HCT116 (cell line): ENCODE measurements around the gene SIX4. TPM values are rescaled to one million over a fixed set of nuclear protein-coding genes. Genes with fewer than 3 reads are reported as not detected.

ENCODE experiments used
- ATAC-seq: fragments of 200-7000 bp; cut with Tn5 transposase; 2 replicates; pipeline ENCODE4 v1.9.1; 2020; ENCODE audit warnings: mild to moderate bottlenecking, moderate library complexity
- BruUV-seq: library from RNA; stranded (reverse); fragments of 400-500 nt; replicated peaks from 2 replicates; lab custom pipeline; 2021; lab: Mats Ljungman, UMichigan
- CTCF ChIA-PET: fragments of 300-600 bp; sonication (Branson Sonifier 250); formaldehyde crosslinking; loops from one replicate; lab custom pipeline; 2021; ENCODE audit warnings: antibody characterized with exemption; lab: Charles Lee
- POLR2A ChIA-PET: fragments of 300-600, 350-600 bp; sonication (Branson Sonifier 250); formaldehyde crosslinking; loops from one replicate; lab custom pipeline; 2021; ENCODE audit warnings: antibody characterized with exemption; lab: Charles Lee
- RAD21 ChIA-PET, 2 experiments: fragments of 300-600 bp; sonication (Branson Sonifier 250); formaldehyde crosslinking; loops; one replicate each; lab custom pipeline; 2023; ENCODE audit warnings: low total read pairs in 2 of 2; ENCODE audit not compliant: uncharacterized antibody in 2 of 2, unreplicated experiment in 2 of 2, low non-redundant PET in 1 of 2; lab: Charles Lee
- DNase-seq: peaks from one replicate; pipeline ENCODE4 v3.0.0-alpha.2; 2010; ENCODE audit warnings: low read depth, low spot score
- H2AFZ ChIP-seq: fragments of 200-600 bp; shearing (Covaris generic), sonication (generic); 2 replicates; pipeline ENCODE4 v1.6.1; 2017; ENCODE audit warnings: low read depth, mixed run types, mixed read lengths, antibody characterized with exemption, low read length; ENCODE audit not compliant: poor library complexity, severe bottlenecking
- H3K27ac ChIP-seq: 2 replicates; pipeline ENCODE4 v1.5.1; 2012; ENCODE audit warnings: low read depth, low read length
- H3K27me3 ChIP-seq: fragments of 200-600 bp; sonication (generic); 2 replicates; pipeline ENCODE4 v1.6.1; 2016; ENCODE audit warnings: mixed run types, low read length, mixed read lengths; ENCODE audit not compliant: insufficient read depth
- H3K36me3 ChIP-seq, 2 experiments: fragments of 200-500 bp in 1 of 2; fragments of 200-600 bp in 1 of 2; sonication (Bioruptor generic) in 1 of 2; sonication (generic) in 1 of 2; 2 replicates each; pipeline versions ENCODE4 v1.5.1 to v1.6.1; 2014 to 2016; ENCODE audit warnings: low read length in 2 of 2, inconsistent platforms in 1 of 2, mixed read lengths in 1 of 2, mixed run types in 1 of 2; ENCODE audit not compliant: insufficient read depth in 2 of 2, control insufficient read depth in 1 of 2
- H3K4me1 ChIP-seq, 2 experiments: fragments of 200-600 bp in 1 of 2; sonication (generic) in 1 of 2; 2 replicates each; pipeline versions ENCODE4 v1.5.1 to v1.6.1; 2012 to 2017; ENCODE audit warnings: low read length in 2 of 2, inconsistent platforms in 1 of 2, mild to moderate bottlenecking in 1 of 2, mixed read lengths in 1 of 2, mixed run types in 1 of 2, moderate library complexity in 1 of 2; ENCODE audit not compliant: insufficient read depth in 2 of 2, control insufficient read depth in 1 of 2
- H3K4me2 ChIP-seq: fragments of 200-600 bp; sonication (generic); 2 replicates; pipeline ENCODE4 v1.6.1; 2017; ENCODE audit warnings: mixed run types, low read length, mixed read lengths
- H3K4me3 ChIP-seq, 2 experiments: fragments of 200-600 bp in 1 of 2; sonication (generic) in 1 of 2; replicated peaks in 1 of 2; 2 replicates each; pipeline ENCODE4 v1.5.1; 2011 to 2016; ENCODE audit warnings: low read length in 2 of 2, control low read depth in 1 of 2, low read depth in 1 of 2, mild to moderate bottlenecking in 1 of 2, mixed read lengths in 1 of 2, mixed run types in 1 of 2
- H3K79me2 ChIP-seq: fragments of 200-600 bp; sonication (generic); 2 replicates; pipeline ENCODE4 v1.6.1; 2017; ENCODE audit warnings: mild to moderate bottlenecking, mixed run types, low read length, moderate library complexity, mixed read lengths; ENCODE audit not compliant: insufficient read depth
- H3K9ac ChIP-seq: fragments of 200-600 bp; sonication (generic); 2 replicates; pipeline ENCODE4 v1.6.1; 2016; ENCODE audit warnings: low read length, mixed read lengths
- H3K9me2 ChIP-seq: fragments of 200-600 bp; sonication (generic), shearing (Covaris generic); 2 replicates; pipeline ENCODE4 v1.6.1; 2017; ENCODE audit warnings: mixed run types, mild to moderate bottlenecking, moderate library complexity; ENCODE audit not compliant: insufficient read depth
- H3K9me3 ChIP-seq, 2 experiments: fragments of 200-500 bp in 1 of 2; fragments of 200-600 bp in 1 of 2; sonication (Bioruptor generic) in 1 of 2; sonication (generic) in 1 of 2; 2 replicates each; pipeline ENCODE4 v1.6.1; 2014 to 2017; ENCODE audit warnings: low read length in 2 of 2, mixed read lengths in 2 of 2, inconsistent platforms in 1 of 2, low read depth in 1 of 2, mild to moderate bottlenecking in 1 of 2, mixed run types in 1 of 2, moderate library complexity in 1 of 2; ENCODE audit not compliant: control insufficient read depth in 1 of 2, insufficient read depth in 1 of 2
- H4K20me1 ChIP-seq: fragments of 200-600 bp; sonication (generic), shearing (Covaris generic); 2 replicates; pipeline ENCODE4 v1.6.1; 2017; ENCODE audit warnings: mixed run types, mild to moderate bottlenecking, moderate library complexity; ENCODE audit not compliant: insufficient read depth
- CBX3 ChIP-seq: IDR thresholded peaks from 2 replicates; pipeline ENCODE4 v1.6.1; 2012; ENCODE audit warnings: low read depth
- CEBPB ChIP-seq: IDR thresholded peaks from 2 replicates; pipeline ENCODE4 v1.6.1; 2012; ENCODE audit warnings: low read depth
- ELF1 ChIP-seq: IDR thresholded peaks from 2 replicates; pipeline ENCODE4 v1.6.1; 2012; ENCODE audit warnings: low read depth, borderline replicate concordance
- EZH2phosphoT487 ChIP-seq: fragments of 200-600 bp; IDR thresholded peaks from 2 replicates; pipeline ENCODE4 v1.6.1; 2018; ENCODE audit warnings: antibody characterized with exemption, borderline replicate concordance
- FOSL1 ChIP-seq: IDR thresholded peaks from 2 replicates; pipeline ENCODE4 v1.6.1; 2012; ENCODE audit warnings: low read depth
- JUND ChIP-seq: IDR thresholded peaks from 2 replicates; pipeline ENCODE4 v1.6.1; 2012
- POLR2AphosphoS5 ChIP-seq: IDR thresholded peaks from 2 replicates; pipeline ENCODE4 v1.6.1; 2011; ENCODE audit warnings: mild to moderate bottlenecking, low read depth, low read length, moderate library complexity
- RAD21 ChIP-seq: IDR thresholded peaks from 2 replicates; pipeline ENCODE4 v1.6.1; 2012; ENCODE audit warnings: low read depth, mild to moderate bottlenecking
- SIN3A ChIP-seq: IDR thresholded peaks from 2 replicates; pipeline ENCODE4 v1.6.1; 2012; ENCODE audit warnings: low read depth
- SP1 ChIP-seq: IDR thresholded peaks from 2 replicates; pipeline ENCODE4 v1.6.1; 2012; ENCODE audit warnings: low read depth
- TCF7L2 ChIP-seq: IDR thresholded peaks from 2 replicates; pipeline ENCODE4 v1.7.0; 2011; ENCODE audit warnings: borderline replicate concordance, inconsistent platforms; ENCODE audit not compliant: insufficient read depth, insufficient read length; ENCODE audit errors: extremely low read depth
- ZFX ChIP-seq: fragments of 450-650 bp; IDR thresholded peaks from 2 replicates; pipeline ENCODE4 v1.6.1; 2017
- ZNF274 ChIP-seq: fragments of 200-500 bp; sonication (Bioruptor generic); IDR thresholded peaks from 2 replicates; pipeline ENCODE4 v1.6.1; 2014; ENCODE audit warnings: mild to moderate bottlenecking, low read depth, low read length, inconsistent platforms
- intact Hi-C: fragments of 100-400 bp; cut with micrococcal nuclease; formaldehyde crosslinking; loops from 2 replicates; pipeline ENCODE4 v1.10.0; 2022
- total RNA-seq: library from RNA; stranded (reverse); gene quantifications from one replicate; pipeline ENCODE4 v1.2.1, GENCODE V29; 2021; ENCODE audit not compliant: unreplicated experiment
- TF ChIP-seq, protein P1 (sequence below): IDR thresholded peaks from 2 replicates; pipeline ENCODE4 v1.6.1; 2011; ENCODE audit warnings: mild to moderate bottlenecking, low read length, moderate library complexity; ENCODE audit not compliant: insufficient replicate concordance; ENCODE audit errors: extremely low read depth
- TF ChIP-seq, protein P2 (sequence below), 3 experiments: fragments of 200-600 bp in 1 of 3; sonication (generic) in 1 of 3; IDR thresholded peaks in 2 of 3; conservative IDR thresholded peaks in 1 of 3; 2 replicates each; pipeline ENCODE4 v1.5.1; 2012 to 2017; ENCODE audit warnings: low read depth in 2 of 3, low read length in 2 of 3, antibody characterized with exemption in 1 of 3, borderline replicate concordance in 1 of 3, control low read depth in 1 of 3, mild to moderate bottlenecking in 1 of 3, mixed read lengths in 1 of 3, mixed run types in 1 of 3, moderate library complexity in 1 of 3; ENCODE audit not compliant: insufficient read depth in 1 of 3
- TF ChIP-seq, protein P3 (sequence below): IDR thresholded peaks from 2 replicates; pipeline ENCODE4 v1.6.1; 2012
- TF ChIP-seq, protein P4 (sequence below): IDR thresholded peaks from 2 replicates; pipeline ENCODE4 v1.6.1; 2012

SIX4 gene
- total RNA-seq, 1 experiment from 2014 or later = 24.5 TPM

DNA sequence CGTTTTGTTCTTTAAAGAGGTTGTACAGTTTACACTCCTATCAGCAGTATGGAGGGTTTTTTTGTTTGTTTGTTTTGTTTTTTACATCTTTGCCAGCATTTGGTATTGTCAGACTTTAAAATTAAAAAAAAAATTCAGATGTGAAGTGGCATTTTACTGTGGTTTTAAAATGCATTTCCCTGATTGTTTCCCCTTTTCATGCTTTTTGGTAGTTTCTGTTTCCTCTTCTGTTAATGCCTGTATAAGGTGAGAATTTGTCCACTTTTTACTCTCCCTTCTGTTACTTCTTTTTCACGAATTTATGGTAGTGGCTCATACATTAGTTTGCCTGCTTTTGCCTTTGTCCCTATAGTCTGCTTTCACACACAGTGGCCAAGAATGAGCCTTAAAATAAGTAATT is 47.0 kb upstream of the SIX4 start:
- ChIA-PET RAD21 (no interaction called here), CTCF (no interaction called here)
- no peak overlapping the region for H2AFZ ChIP-seq
- H3K79me2 ChIP-seq = peaks cover 49% of the 10 kb centered on the region
- H3K9ac ChIP-seq = no peak overlapping the region
- intact Hi-C loops = no loop called here
- H3K27me3 ChIP-seq = no peaks in the 10 kb centered on the region
- no peaks in the 10 kb centered on the region for H3K9me3 ChIP-seq
- DNase-seq (no peak), ATAC-seq (no peak)
- no TSS peak for BruUV-seq
- no peak overlapping the region for H3K4me3 ChIP-seq
- peaks cover 0 to 19% of the 10 kb centered on the region in 2 experiments; a peak in 2 of 4 replicates for H3K4me1 ChIP-seq
- H3K4me2 ChIP-seq = no peak overlapping the region
- TF ChIP-seq FOSL1 = no peak
- TF ChIP-seq POLR2AphosphoS5 = no peak
- TF ChIP-seq, all 23 proteins: peak for 0
- Histone ChIP-seq H3K9me2 (no peaks in the 10 kb centered on the region), H4K20me1 (peaks cover 4% of the 10 kb centered on the region), H3K27ac (no peak overlapping the region), H3K36me3 (no peaks in the 10 kb centered on the region)
- POLR2A ChIA-PET = no interaction called here

DNA sequence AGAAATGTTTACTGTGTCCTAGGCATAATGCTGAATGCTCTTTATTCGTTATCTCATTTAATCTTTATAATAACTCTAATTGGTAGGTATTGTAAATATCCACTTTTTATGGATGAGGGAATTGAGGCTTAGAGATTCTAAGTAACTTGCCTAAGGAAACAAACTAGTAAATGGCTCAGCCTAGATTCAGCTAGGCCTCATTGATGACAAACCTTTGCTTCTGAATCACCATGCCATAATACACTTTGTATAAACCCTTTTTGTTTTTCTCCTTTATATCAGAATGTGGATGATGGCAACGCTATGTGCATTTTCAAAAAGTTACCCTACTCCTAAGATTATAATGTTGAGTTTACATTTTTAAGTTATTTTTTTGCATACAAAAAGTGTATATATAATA is 44.5 kb upstream of the SIX4 start:
- no peak overlapping the region for H2AFZ ChIP-seq
- peaks cover 4% of the 10 kb centered on the region for H4K20me1 ChIP-seq
- no peak overlapping the region for H3K27ac ChIP-seq
- RAD21 ChIA-PET = no interaction called here
- H3K4me3 ChIP-seq = no peak overlapping the region
- peaks cover 45% of the 10 kb centered on the region for H3K79me2 ChIP-seq
- no peak for DNase-seq
- H3K36me3 ChIP-seq = no peaks in the 10 kb centered on the region
- H3K9me2 ChIP-seq = no peaks in the 10 kb centered on the region
- no peaks in the 10 kb centered on the region for H3K27me3 ChIP-seq
- BruUV-seq = no TSS peak
- TF ChIP-seq ELF1 (no peak), EZH2phosphoT487 (no peak), RAD21 (no peak), CEBPB (no peak), SIN3A (no peak), JUND (no peak), ZNF274 (no peak), FOSL1 (no peak), TCF7L2 (no peak), SP1 (no peak), ZFX (no peak), CBX3 (no peak)
- TF ChIP-seq, protein P1, sequence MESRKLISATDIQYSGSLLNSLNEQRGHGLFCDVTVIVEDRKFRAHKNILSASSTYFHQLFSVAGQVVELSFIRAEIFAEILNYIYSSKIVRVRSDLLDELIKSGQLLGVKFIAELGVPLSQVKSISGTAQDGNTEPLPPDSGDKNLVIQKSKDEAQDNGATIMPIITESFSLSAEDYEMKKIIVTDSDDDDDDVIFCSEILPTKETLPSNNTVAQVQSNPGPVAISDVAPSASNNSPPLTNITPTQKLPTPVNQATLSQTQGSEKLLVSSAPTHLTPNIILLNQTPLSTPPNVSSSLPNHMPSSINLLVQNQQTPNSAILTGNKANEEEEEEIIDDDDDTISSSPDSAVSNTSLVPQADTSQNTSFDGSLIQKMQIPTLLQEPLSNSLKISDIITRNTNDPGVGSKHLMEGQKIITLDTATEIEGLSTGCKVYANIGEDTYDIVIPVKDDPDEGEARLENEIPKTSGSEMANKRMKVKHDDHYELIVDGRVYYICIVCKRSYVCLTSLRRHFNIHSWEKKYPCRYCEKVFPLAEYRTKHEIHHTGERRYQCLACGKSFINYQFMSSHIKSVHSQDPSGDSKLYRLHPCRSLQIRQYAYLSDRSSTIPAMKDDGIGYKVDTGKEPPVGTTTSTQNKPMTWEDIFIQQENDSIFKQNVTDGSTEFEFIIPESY = no peak
- TF ChIP-seq, protein P2, sequence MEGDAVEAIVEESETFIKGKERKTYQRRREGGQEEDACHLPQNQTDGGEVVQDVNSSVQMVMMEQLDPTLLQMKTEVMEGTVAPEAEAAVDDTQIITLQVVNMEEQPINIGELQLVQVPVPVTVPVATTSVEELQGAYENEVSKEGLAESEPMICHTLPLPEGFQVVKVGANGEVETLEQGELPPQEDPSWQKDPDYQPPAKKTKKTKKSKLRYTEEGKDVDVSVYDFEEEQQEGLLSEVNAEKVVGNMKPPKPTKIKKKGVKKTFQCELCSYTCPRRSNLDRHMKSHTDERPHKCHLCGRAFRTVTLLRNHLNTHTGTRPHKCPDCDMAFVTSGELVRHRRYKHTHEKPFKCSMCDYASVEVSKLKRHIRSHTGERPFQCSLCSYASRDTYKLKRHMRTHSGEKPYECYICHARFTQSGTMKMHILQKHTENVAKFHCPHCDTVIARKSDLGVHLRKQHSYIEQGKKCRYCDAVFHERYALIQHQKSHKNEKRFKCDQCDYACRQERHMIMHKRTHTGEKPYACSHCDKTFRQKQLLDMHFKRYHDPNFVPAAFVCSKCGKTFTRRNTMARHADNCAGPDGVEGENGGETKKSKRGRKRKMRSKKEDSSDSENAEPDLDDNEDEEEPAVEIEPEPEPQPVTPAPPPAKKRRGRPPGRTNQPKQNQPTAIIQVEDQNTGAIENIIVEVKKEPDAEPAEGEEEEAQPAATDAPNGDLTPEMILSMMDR (IDR thresholded peaks at IDR 0.05 in 2 of 3, conservative IDR thresholded peaks at IDR 0.05 in 1 of 3; ENCODE audit: borderline replicate concordance in 1 of 3, insufficient read depth in 1 of 3, low read depth in 2 of 3, low read length in 2 of 3) = no peak
- TF ChIP-seq, protein P3, sequence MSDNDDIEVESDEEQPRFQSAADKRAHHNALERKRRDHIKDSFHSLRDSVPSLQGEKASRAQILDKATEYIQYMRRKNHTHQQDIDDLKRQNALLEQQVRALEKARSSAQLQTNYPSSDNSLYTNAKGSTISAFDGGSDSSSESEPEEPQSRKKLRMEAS = no peak
- TF ChIP-seq, protein P4, sequence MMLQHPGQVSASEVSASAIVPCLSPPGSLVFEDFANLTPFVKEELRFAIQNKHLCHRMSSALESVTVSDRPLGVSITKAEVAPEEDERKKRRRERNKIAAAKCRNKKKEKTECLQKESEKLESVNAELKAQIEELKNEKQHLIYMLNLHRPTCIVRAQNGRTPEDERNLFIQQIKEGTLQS = no peak
- TF ChIP-seq, all 23 proteins: peak for 0
- ChIA-PET POLR2A (no interaction called here), CTCF (no interaction called here)
- ATAC-seq = no peak
- no peak overlapping the region for H3K9ac ChIP-seq
- no peak overlapping the region for H3K4me2 ChIP-seq
- H3K4me1 ChIP-seq = no peaks in the 10 kb centered on the region
- intact Hi-C loops = no loop called here
- H3K9me3 ChIP-seq = no peaks in the 10 kb centered on the region
